ENCODE data around the gene NAA35.

Gene NAA35

DNA sequence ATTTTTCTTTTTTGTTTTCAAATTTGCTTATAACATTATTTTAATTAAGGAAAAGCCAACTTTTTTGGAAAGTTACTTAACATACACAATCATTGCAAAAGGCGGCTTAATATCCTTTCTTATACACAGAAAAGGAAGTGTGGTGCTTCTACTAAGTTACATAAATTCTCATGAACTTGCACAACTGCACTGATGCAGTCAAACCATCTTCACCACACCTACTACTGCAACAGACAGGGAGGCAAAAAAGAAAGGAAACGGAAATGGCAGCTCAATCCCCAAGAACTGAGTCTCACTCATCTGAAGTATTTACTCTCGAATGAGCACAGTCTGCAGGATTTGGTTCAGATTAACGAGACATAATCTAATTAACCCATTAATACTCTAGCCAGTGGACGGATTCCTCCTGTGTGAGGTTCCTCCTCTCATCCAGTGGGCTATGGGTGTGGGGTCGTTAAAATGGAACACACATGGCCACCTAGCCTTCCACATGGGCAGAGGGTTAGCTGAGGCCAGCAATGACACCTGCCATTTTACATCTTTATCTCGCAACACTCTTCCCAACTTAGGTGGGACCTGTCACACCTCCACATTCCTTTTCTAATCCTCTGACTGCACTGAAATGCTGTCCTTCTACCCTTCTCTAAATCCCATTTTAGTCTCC lies 128.4 kb downstream of the NAA35 start:
- no peak for DNase-seq

Measured in CD4-positive, alpha-beta T cell treated with Interleukin-10 for 1 hour (primary cell).